Testis (tissue), 2 donors: Measurements from ENCODE around the gene SLC39A8.

Source experiments
- CTCF ChIP-seq, 3 experiments: fragments of 450-650 bp in 2 of 3; fragments of 200-600 bp in 1 of 3; sonication (generic) in 1 of 3; IDR thresholded peaks; one replicate each; pipeline ENCODE4 v1.5.1; 2016 to 2019; ENCODE audit warnings: antibody characterized with exemption in 3 of 3, mild to moderate bottlenecking in 2 of 3, moderate library complexity in 1 of 3
- POLR2A ChIP-seq: fragments of 450-650 bp; IDR thresholded peaks from one replicate; pipeline ENCODE4 v1.6.1; 2017; ENCODE audit warnings: antibody characterized with exemption, mild to moderate bottlenecking, moderate library complexity

- TF ChIP-seq CTCF (IDR thresholded peaks at IDR 0.05) (no peak), POLR2A (no peak)
Measured at GRCh38 chr4:102223461-102223860, 121.8 kb downstream of the SLC39A8 start.
